Upper lobe of left lung (tissue), 6 donors: ENCODE data around the gene ZNG1F. TPM values are rescaled to one million over a fixed set of nuclear protein-coding genes. Genes with fewer than 3 reads are reported as not detected.
"Not testable (repeated sequence)": the region's sequence is repeated elsewhere in the genome, so short reads cannot be mapped to it uniquely, and the experiment has no call there.

ENCODE experiments used
- ATAC-seq, 2 donors: fragments of 200-7000 bp; cut with Tn5 transposase; one replicate each; pipeline ENCODE4 v1.9.1; 2022; ENCODE audit warnings: mild to moderate bottlenecking in 2 of 2, moderate library complexity in 2 of 2; ENCODE audit not compliant: low FRiP score in 2 of 2
- DNase-seq, 2 donors: peaks; one replicate each; pipeline ENCODE4 v3.0.0-alpha.2; 2019 to 2020
- H3K27ac ChIP-seq, 4 donors: fragments of 200-600 bp; sonication (generic); one replicate each; pipeline ENCODE4 v1.5.1; 2016 to 2019
- H3K27me3 ChIP-seq, 4 donors: fragments of 200-600 bp; sonication (generic); one replicate each; pipeline ENCODE4 v1.5.1; 2017 to 2019
- H3K36me3 ChIP-seq, 4 donors: fragments of 200-600 bp; sonication (generic); one replicate each; pipeline ENCODE4 v1.5.1; 2016 to 2019
- H3K4me1 ChIP-seq, 4 donors: fragments of 200-600 bp; sonication (generic); one replicate each; pipeline ENCODE4 v1.5.1; 2018 to 2019
- H3K4me3 ChIP-seq, 4 donors: fragments of 200-600 bp; sonication (generic); one replicate each; pipeline ENCODE4 v1.5.1; 2017 to 2019; ENCODE audit warnings: mild to moderate bottlenecking in 2 of 4, moderate library complexity in 1 of 4
- H3K9me3 ChIP-seq, 4 donors: fragments of 200-600 bp; sonication (generic); one replicate each; pipeline ENCODE4 v1.5.1; 2018 to 2019
- CTCF ChIP-seq, 6 experiments: fragments of 450-650 bp in 4 of 6; fragments of 200-600 bp in 2 of 6; sonication (generic) in 2 of 6; IDR thresholded peaks; one replicate each; pipeline ENCODE4 v1.5.1; 2016 to 2019; ENCODE audit warnings: antibody characterized with exemption in 6 of 6
- WGBS, 2 donors: methylation state at CpG; one replicate each; pipeline ENCODE4 v1.1.5; 2017 to 2018; 5-methylcytosine and 5-hydroxymethylcytosine counted together
- small RNA-seq, 4 donors: library from RNA; depleted of rRNA; stranded (forward); fragments of <200 nt; gene quantifications; one replicate each; pipeline ENCODE3, GENCODE V24; 2016
- total RNA-seq, 6 donors: library from RNA; depleted of rRNA in 4 of 6; stranded (reverse); fragments of >200 nt in 4 of 6; gene quantifications; one replicate each; pipeline versions ENCODE4 v1.1.0 to v1.2.1, GENCODE V29; 2016 to 2021
- donor health status: DM: no; HTN: no; CAD: no; lungs with moderate emphysema.
- donor health status: DM: no; HTN: yes; CAD: no; lungs with severe emphysema.

The ZNG1F gene
- total RNA-seq, 6 donors from 2014 or later: 4.8 to 19.0 (median 9.1) TPM

- not testable (repeated sequence) for DNase-seq, H3K27me3 ChIP-seq, H3K9me3 ChIP-seq, H3K36me3 ChIP-seq, H3K4me3 ChIP-seq, H3K27ac ChIP-seq, ATAC-seq, H3K4me1 ChIP-seq
- 47 to 63% methylated on average over 1 of the region's 1 CpG for WGBS, 2 donors
Observed at GRCh38 chr9:41090386-41090785, 98.7 kb downstream of the ZNG1F start.

- DNase-seq, H3K4me1 ChIP-seq, H3K27ac ChIP-seq, H3K4me3 ChIP-seq, H3K27me3 ChIP-seq, H3K9me3 ChIP-seq, H3K36me3 ChIP-seq: not testable (repeated sequence)
- TF ChIP-seq CTCF (IDR thresholded peaks at IDR 0.05): peak in 3 of 6 experiments; percentile 14 to 57 (median 52)
- peak; percentile 79 to 91 for ATAC-seq
- WGBS, 2 donors: 12 to 20% methylated on average over 9 of the region's 11 CpGs
Observed at GRCh38 chr9:41088450-41089059, 100.6 kb downstream of the ZNG1F start.

- H3K27me3 ChIP-seq, H3K36me3 ChIP-seq, H3K9me3 ChIP-seq, H3K4me3 ChIP-seq, H3K27ac ChIP-seq, H3K4me1 ChIP-seq, ATAC-seq, DNase-seq: not testable (repeated sequence)
- WGBS, 2 donors: 57 to 62% methylated on average over 5 of the region's 5 CpGs
Observed at GRCh38 chr9:41087929-41088328, 101.2 kb downstream of the ZNG1F start.

- 52 to 58% methylated on average over 5 of the region's 5 CpGs for WGBS, 2 donors
- not testable (repeated sequence) for H3K9me3 ChIP-seq, H3K4me3 ChIP-seq, H3K4me1 ChIP-seq, H3K27me3 ChIP-seq, H3K27ac ChIP-seq, DNase-seq, H3K36me3 ChIP-seq
- ATAC-seq: peak in 1 of 2 donors; percentile 27
Observed at GRCh38 chr9:41087157-41087780, 101.8 kb downstream of the ZNG1F start.

GRCh38 chr9:41086685-41087084 is 102.4 kb downstream of the ZNG1F start:
- not testable (repeated sequence) for H3K27me3 ChIP-seq, H3K4me3 ChIP-seq, H3K9me3 ChIP-seq, ATAC-seq, H3K36me3 ChIP-seq, H3K27ac ChIP-seq, DNase-seq, H3K4me1 ChIP-seq
- WGBS, 2 donors: 27 to 73% methylated on average over 1 of the region's 1 CpG

GRCh38 chr9:41086215-41086614 is 102.9 kb downstream of the ZNG1F start:
- not testable (repeated sequence) for H3K4me1 ChIP-seq, H3K27ac ChIP-seq, H3K4me3 ChIP-seq, H3K36me3 ChIP-seq, H3K9me3 ChIP-seq, DNase-seq, H3K27me3 ChIP-seq
- WGBS, 2 donors: 66 to 77% methylated on average over 3 of the region's 3 CpGs
- ATAC-seq: peak in 1 of 2 donors; percentile 41

- H3K4me3 ChIP-seq, H3K4me1 ChIP-seq, DNase-seq, ATAC-seq, H3K36me3 ChIP-seq, H3K9me3 ChIP-seq, H3K27ac ChIP-seq, H3K27me3 ChIP-seq: not testable (repeated sequence)
- 45 to 54% methylated on average over 4 of the region's 4 CpGs for WGBS, 2 donors
Observed at GRCh38 chr9:41082358-41082757, 106.8 kb downstream of the ZNG1F start.

Small RNAs within 50 kb of the gene (small RNA-seq; reads per million reads assigned to genes)
- 0 reads per million in 4 donors for gene MIR4477A
- 0 reads per million in 4 donors for gene RNA5SP530

Other genes starting within 250 kb of the ZNG1F start
- not detected for gene FOXD4L6, start 60.6 kb downstream of the ZNG1F start, total RNA-seq